ENCODE results near the gene TULP4.

The TULP4 gene

GRCh38 chr6:158560836-158561320 is 248.6 kb downstream of the TULP4 start:
- DNase-seq (ENCODE audit: low read depth): peak; percentile 42
- H3K4me3 ChIP-seq (ENCODE audit: low read length): peak overlapping the region; percentile 70
- TF ChIP-seq, protein P1, sequence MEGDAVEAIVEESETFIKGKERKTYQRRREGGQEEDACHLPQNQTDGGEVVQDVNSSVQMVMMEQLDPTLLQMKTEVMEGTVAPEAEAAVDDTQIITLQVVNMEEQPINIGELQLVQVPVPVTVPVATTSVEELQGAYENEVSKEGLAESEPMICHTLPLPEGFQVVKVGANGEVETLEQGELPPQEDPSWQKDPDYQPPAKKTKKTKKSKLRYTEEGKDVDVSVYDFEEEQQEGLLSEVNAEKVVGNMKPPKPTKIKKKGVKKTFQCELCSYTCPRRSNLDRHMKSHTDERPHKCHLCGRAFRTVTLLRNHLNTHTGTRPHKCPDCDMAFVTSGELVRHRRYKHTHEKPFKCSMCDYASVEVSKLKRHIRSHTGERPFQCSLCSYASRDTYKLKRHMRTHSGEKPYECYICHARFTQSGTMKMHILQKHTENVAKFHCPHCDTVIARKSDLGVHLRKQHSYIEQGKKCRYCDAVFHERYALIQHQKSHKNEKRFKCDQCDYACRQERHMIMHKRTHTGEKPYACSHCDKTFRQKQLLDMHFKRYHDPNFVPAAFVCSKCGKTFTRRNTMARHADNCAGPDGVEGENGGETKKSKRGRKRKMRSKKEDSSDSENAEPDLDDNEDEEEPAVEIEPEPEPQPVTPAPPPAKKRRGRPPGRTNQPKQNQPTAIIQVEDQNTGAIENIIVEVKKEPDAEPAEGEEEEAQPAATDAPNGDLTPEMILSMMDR (IDR thresholded peaks at IDR 0.05; ENCODE audit: insufficient read depth, low read depth, low read length, missing control alignments): no peak

Data from epithelial cell of esophagus (primary cell).